ENCODE results near the gene AQP12B. TPM values are rescaled to one million over a fixed set of nuclear protein-coding genes. Genes with fewer than 3 reads are reported as not detected.

AQP12B gene
- total and polyA plus RNA-seq, 10 of the 15 experiments (the other 5 are each of a cell fraction or from before 2014, with no cell fraction given), result not detected

- H3K9me3 ChIP-seq (replicated peaks; ENCODE audit: control insufficient read depth, insufficient read depth, low read length), result peaks cover 8% of the 10 kb centered on the region
- RAD21 ChIA-PET (ENCODE audit: unreplicated experiment), result interaction anchor here (0.9 to 1.4 kb wide), 2 partner anchors 62 to 134 kb away, joined by 3 to 5 read pairs; partner anchors contain the start of gene CAPN10
- no peak for FAIRE-seq
- no peak overlapping the region for H2AFZ ChIP-seq (ENCODE audit: control insufficient read depth, low read depth, low read length)
- POLR2A ChIA-PET, result interaction anchor here (1.0 kb wide), 1 partner anchor 90 kb away, joined by 3 read pairs; no protein-coding TSS in a partner anchor
- no peak for DNase-seq (ENCODE audit: low read depth, low spot score)
- H3K4me3 ChIP-seq, result no peak overlapping the region
- no peak overlapping the region for H3K4me2 ChIP-seq (ENCODE audit: control insufficient read depth, insufficient read depth)
- intact Hi-C loops (cut with micrococcal nuclease; ENCODE audit: unreplicated experiment) (no loop called here), in situ Hi-C loops (cut with MboI) (no loop called here)
- CTCF ChIA-PET, result interaction anchor here (0.9 to 1.4 kb wide), 4 partner anchors 60 to 135 kb away, joined by 3 to 4 read pairs (median 3); partner anchors contain the start of gene CAPN10
- peak; percentile 48 for TF ChIP-seq PBX3 (IDR thresholded peaks at IDR 0.05; ENCODE audit: insufficient replicate concordance, low read depth, low read length)
- no peak for TF ChIP-seq CUX1 (IDR thresholded peaks at IDR 0.05; ENCODE audit: insufficient replicate concordance, low read depth, low read length)
- peak; percentile 63 for TF ChIP-seq PKNOX1 (IDR thresholded peaks at IDR 0.05)
- peak; percentile 22; the same call in 1 of the 2 replicates for TF ChIP-seq RELB (IDR thresholded peaks at IDR 0.05; ENCODE audit: low read depth)
- no peak for TF ChIP-seq BCL3 (IDR thresholded peaks at IDR 0.05; ENCODE audit: borderline replicate concordance, insufficient read depth, low read depth, low read length, poor library complexity, severe bottlenecking)
- 0 out of 4 replicates have a peak, but pooled peaks of 1 of the 2 experiments have one; percentile 27 for TF ChIP-seq BHLHE40 (IDR thresholded peaks at IDR 0.05; ENCODE audit: borderline replicate concordance in 1 of 2, low read depth in 2 of 2, low read length in 1 of 2)
- no peaks in the 10 kb centered on the region for H3K4me1 ChIP-seq (ENCODE audit: control insufficient read depth, insufficient read depth, low read length)
- ATAC-seq, result no peak
- H3K27me3 ChIP-seq (replicated peaks in 1 of 2; ENCODE audit: control insufficient read depth in 2 of 2, insufficient read depth in 2 of 2, low read length in 1 of 2), result peaks cover 0 to 7% of the 10 kb centered on the region in 2 experiments
- no peaks in the 10 kb centered on the region for H3K79me2 ChIP-seq (ENCODE audit: control insufficient read depth, insufficient read depth, low read length)
- H3K27ac ChIP-seq (ENCODE audit: control insufficient read depth, insufficient read depth), result no peak overlapping the region
- SMC1A ChIA-PET (ENCODE audit: uncharacterized antibody, unreplicated experiment), result interaction anchor here (0.6 to 1.8 kb wide), 4 partner anchors 33 to 135 kb away, joined by 3 to 8 read pairs (median 3); partner anchors contain the start of gene CAPN10
- 20% methylated on average over 19 of the region's 19 CpGs for WGBS (ENCODE audit: insufficient coverage, insufficient replicate concordance, low lambda C conversion rate, missing lambda C conversion rate)
- H3K36me3 ChIP-seq (ENCODE audit: control insufficient read depth in 2 of 2, insufficient read depth in 2 of 2, low read length in 1 of 2), result no peaks in the 10 kb centered on the region
- H4K20me1 ChIP-seq (ENCODE audit: control insufficient read depth, insufficient read depth), result no peaks in the 10 kb centered on the region
- H3K9ac ChIP-seq (ENCODE audit: control insufficient read depth, insufficient read depth, low read length), result no peak overlapping the region
- BruUV-seq (replicated peaks), result no TSS peak
Observed at GRCh38 chr2:240648650-240649275, 33.9 kb downstream of the AQP12B start.
